Sigmoid colon (tissue), 7 donors: Measurements from ENCODE around the gene DIP2C. TPM values are rescaled to one million over a fixed set of nuclear protein-coding genes. Genes with fewer than 3 reads are reported as not detected.

Experiments used
- DNase-seq: peaks from one replicate; pipeline ENCODE4 v3.0.0-alpha.2; 2019
- H3K27ac ChIP-seq, 4 donors: fragments of 200-600 bp; sonication (generic); one replicate each; pipeline ENCODE4 v1.5.1; 2016 to 2019; ENCODE audit warnings: mild to moderate bottlenecking in 1 of 4
- H3K27me3 ChIP-seq, 3 donors: fragments of 200-600 bp; sonication (generic); one replicate each; pipeline ENCODE4 v1.5.1; 2019; ENCODE audit warnings: mild to moderate bottlenecking in 1 of 3
- H3K36me3 ChIP-seq, 4 donors: fragments of 200-600 bp; sonication (generic); one replicate each; pipeline ENCODE4 v1.5.1; 2016 to 2019
- H3K4me1 ChIP-seq, 4 donors: fragments of 200-600 bp; sonication (generic); one replicate each; pipeline ENCODE4 v1.5.1; 2017 to 2019
- H3K4me3 ChIP-seq, 4 donors: fragments of 200-600 bp; sonication (generic); one replicate each; pipeline ENCODE4 v1.5.1; 2017 to 2019; ENCODE audit warnings: mild to moderate bottlenecking in 2 of 4, moderate library complexity in 1 of 4
- H3K9me3 ChIP-seq, 4 donors: fragments of 200-600 bp in 3 of 4; sonication (generic) in 3 of 4; one replicate each; pipeline versions ENCODE4 v1.5.1 to v1.6.1; 2013 to 2019
- CTCF ChIP-seq, 4 experiments: fragments of 450-650 bp in 3 of 4; fragments of 200-600 bp in 1 of 4; IDR thresholded peaks; one replicate each; pipeline ENCODE4 v1.5.1; 2016 to 2019; ENCODE audit warnings: antibody characterized with exemption in 4 of 4, mild to moderate bottlenecking in 3 of 4, moderate library complexity in 2 of 4
- EP300 ChIP-seq, 4 donors: sonication (generic); formaldehyde crosslinking; IDR thresholded peaks; one replicate each; pipeline ENCODE4 v1.6.1; 2017; ENCODE audit warnings: antibody characterized with exemption in 4 of 4
- POLR2A ChIP-seq, 2 donors: fragments of 450-650 bp; IDR thresholded peaks; one replicate each; pipeline ENCODE4 v1.6.1; 2016; ENCODE audit warnings: antibody characterized with exemption in 2 of 2, mild to moderate bottlenecking in 2 of 2, moderate library complexity in 2 of 2
- POLR2AphosphoS5 ChIP-seq, 4 donors: sonication (generic); formaldehyde crosslinking; IDR thresholded peaks; one replicate each; pipeline ENCODE4 v1.6.1; 2017; ENCODE audit warnings: antibody characterized with exemption in 4 of 4
- WGBS, 2 donors: extraction: QIAGEN DNeasy Blood & Tissue Kit; methylation state at CpG; one replicate each; pipeline ENCODE4 v1.1.7; 2013; 5-methylcytosine and 5-hydroxymethylcytosine counted together
- intact Hi-C: fragments of 100-400 bp; cut with DNase I; formaldehyde crosslinking; loops from one replicate; pipeline ENCODE4 v1.15.1; 2023
- polyA plus RNA-seq, 3 donors: library from polyadenylated mRNA; stranded (reverse); fragments of 200-250 nt; gene quantifications; one replicate each; pipeline ENCODE4 v1.2.3, GENCODE V29; 2013
- total RNA-seq, 4 donors: library from RNA; depleted of rRNA; stranded (reverse); fragments of >200 nt; gene quantifications; one replicate each; pipeline ENCODE4 v1.1.0, GENCODE V29; 2016
- donor health status: healthy with polysubstance abuse.
- donor health status: Bipolar disorder and iron deficiency.
- donor health status: healthy.

The DIP2C gene
- total and polyA plus RNA-seq, 7 donors = 1.8 to 67.9 (median 42.1) TPM

DNA sequence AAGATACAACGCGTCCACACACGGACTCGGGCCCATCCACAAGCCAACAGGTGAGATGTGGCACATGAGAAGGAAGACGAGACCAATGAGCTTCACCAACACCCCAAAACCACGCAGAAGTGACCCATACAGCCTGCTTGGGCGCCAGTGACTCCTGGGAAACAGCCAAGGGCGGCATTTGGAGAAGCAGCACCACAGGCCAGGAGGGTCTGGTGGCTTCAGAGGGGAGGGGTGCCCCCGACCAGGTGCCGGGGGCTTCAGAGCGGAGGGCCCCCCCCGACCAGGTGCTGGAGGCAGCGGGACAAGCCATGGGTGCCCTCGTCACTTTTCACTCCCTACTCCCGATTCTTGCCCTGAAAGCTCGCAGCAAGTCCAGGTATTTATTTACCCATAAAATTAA lies 140.1 kb downstream of the DIP2C start:
- intact Hi-C loops = no loop called here
- peak; percentile 53 for DNase-seq
- no peaks in the 10 kb centered on the region for H3K36me3 ChIP-seq
- H3K27ac ChIP-seq = no peak overlapping the region
- H3K27me3 ChIP-seq = no peaks in the 10 kb centered on the region
- peaks cover 0 to 69% (median 58%) of the 10 kb centered on the region in 4 donors for H3K4me1 ChIP-seq
- H3K9me3 ChIP-seq = no peaks in the 10 kb centered on the region
- TF ChIP-seq POLR2A (IDR thresholded peaks at IDR 0.05) = no peak
- TF ChIP-seq EP300 (IDR thresholded peaks at IDR 0.05) = no peak
- no peak for TF ChIP-seq CTCF (IDR thresholded peaks at IDR 0.05)
- TF ChIP-seq POLR2AphosphoS5 (IDR thresholded peaks at IDR 0.05) = no peak
- H3K4me3 ChIP-seq = no peak overlapping the region
- 85 to 89% methylated on average over 16 of the region's 16 CpGs for WGBS, 2 donors

GRCh38 chr10:548238-548901 lies 141.1 kb downstream of the DIP2C start:
- peak; percentile 48 for DNase-seq
- Histone ChIP-seq H3K4me1 (peaks cover 0 to 59% (median 55%) of the 10 kb centered on the region in 4 donors), H3K27ac (no peak overlapping the region), H3K27me3 (no peaks in the 10 kb centered on the region), H3K36me3 (no peaks in the 10 kb centered on the region), H3K9me3 (no peaks in the 10 kb centered on the region), H3K4me3 (no peak overlapping the region)
- TF ChIP-seq POLR2AphosphoS5 (IDR thresholded peaks at IDR 0.05) (no peak), POLR2A (IDR thresholded peaks at IDR 0.05) (no peak), EP300 (IDR thresholded peaks at IDR 0.05) (no peak), CTCF (IDR thresholded peaks at IDR 0.05) (no peak)
- intact Hi-C loops = no loop called here
- WGBS, 2 donors = 79 to 93% methylated on average over 17 of the region's 17 CpGs

DNA sequence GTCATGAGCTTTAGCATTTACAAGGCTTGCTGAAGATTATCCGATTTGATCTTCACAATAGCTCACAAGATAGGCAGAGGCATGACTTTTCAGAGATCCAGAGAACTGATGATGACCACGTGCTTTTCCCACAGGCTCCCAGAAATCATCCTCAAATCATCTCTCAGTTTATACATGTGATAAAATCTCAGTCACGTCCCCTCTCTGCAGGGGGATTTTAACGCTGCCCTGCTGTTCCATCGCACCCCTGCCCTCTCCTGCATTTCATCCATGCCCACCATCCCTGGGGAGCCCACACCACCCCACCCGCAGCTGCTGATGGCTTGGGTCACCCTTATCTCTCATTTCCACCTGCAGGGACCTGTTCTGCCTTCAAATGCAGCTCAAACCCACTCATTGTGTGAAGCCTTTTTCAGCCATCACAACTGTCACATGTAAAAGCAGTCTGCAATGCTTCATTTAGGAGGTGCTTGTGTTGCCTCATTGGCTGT lies 141.8 kb downstream of the DIP2C start:
- intact Hi-C loops = no loop called here
- Histone ChIP-seq H3K36me3 (no peaks in the 10 kb centered on the region), H3K4me1 (peaks cover 0 to 59% (median 49%) of the 10 kb centered on the region in 4 donors), H3K27ac (peak overlapping the region in 3 of 4 donors; percentile 7 to 38 (median 35)), H3K4me3 (no peak overlapping the region), H3K27me3 (no peaks in the 10 kb centered on the region), H3K9me3 (no peaks in the 10 kb centered on the region)
- TF ChIP-seq POLR2AphosphoS5 (IDR thresholded peaks at IDR 0.05) (no peak), CTCF (IDR thresholded peaks at IDR 0.05) (no peak), POLR2A (IDR thresholded peaks at IDR 0.05) (no peak), EP300 (IDR thresholded peaks at IDR 0.05) (no peak)
- DNase-seq = peak; percentile 33
- WGBS, 2 donors = 71 to 80% methylated on average over 6 of the region's 6 CpGs

GRCh38 chr10:546971-547590 lies 142.4 kb downstream of the DIP2C start:
- WGBS, 2 donors = 22 to 28% methylated on average over 10 of the region's 10 CpGs
- no peak overlapping the region for H3K4me3 ChIP-seq
- intact Hi-C loops = no loop called here
- H3K36me3 ChIP-seq = no peaks in the 10 kb centered on the region
- TF ChIP-seq POLR2AphosphoS5 (IDR thresholded peaks at IDR 0.05) (no peak), EP300 (IDR thresholded peaks at IDR 0.05) (no peak), POLR2A (IDR thresholded peaks at IDR 0.05) (no peak)
- DNase-seq = peak; percentile 65
- H3K9me3 ChIP-seq = no peaks in the 10 kb centered on the region
- peaks cover 0 to 60% (median 50%) of the 10 kb centered on the region in 4 donors for H3K4me1 ChIP-seq
- no peaks in the 10 kb centered on the region for H3K27me3 ChIP-seq
- peak overlapping the region in 3 of 4 donors; percentile 7 to 38 (median 35) for H3K27ac ChIP-seq

GRCh38 chr10:546451-546850 lies 143.0 kb downstream of the DIP2C start:
- no peak for DNase-seq
- Histone ChIP-seq H3K27me3 (no peaks in the 10 kb centered on the region), H3K27ac (no peak overlapping the region), H3K4me1 (peaks cover 0 to 60% (median 50%) of the 10 kb centered on the region in 4 donors), H3K4me3 (no peak overlapping the region), H3K36me3 (no peaks in the 10 kb centered on the region), H3K9me3 (no peaks in the 10 kb centered on the region)
- TF ChIP-seq CTCF (IDR thresholded peaks at IDR 0.05) (no peak), POLR2AphosphoS5 (IDR thresholded peaks at IDR 0.05) (no peak), EP300 (IDR thresholded peaks at IDR 0.05) (no peak), POLR2A (IDR thresholded peaks at IDR 0.05) (no peak)
- 86 to 87% methylated on average over 7 of the region's 7 CpGs for WGBS, 2 donors
- intact Hi-C loops = no loop called here
